ENCODE results near the gene SERP1. TPM values are rescaled to one million over a fixed set of nuclear protein-coding genes. Genes with fewer than 3 reads are reported as not detected.

The SERP1 gene
- polyA plus RNA-seq, 1 donor, result 64.1 TPM

Other genes with a start within 250 kb of the SERP1 start
- gene TSC22D2, start 138.2 kb downstream of the SERP1 start, polyA plus RNA-seq (ENCODE audit: insufficient read length), result 57.1 TPM
- 130 TPM for gene EIF2A, start 291 bp upstream of the SERP1 start, polyA plus RNA-seq (ENCODE audit: insufficient read length)
- gene SELENOT, start 56.8 kb upstream of the SERP1 start, polyA plus RNA-seq (ENCODE audit: insufficient read length), result 45.6 TPM
- 0.23 TPM for gene ERICH6, start 157.4 kb upstream of the SERP1 start, polyA plus RNA-seq (ENCODE audit: insufficient read length)
- 16.4 TPM for gene SIAH2, start 216.7 kb upstream of the SERP1 start, polyA plus RNA-seq (ENCODE audit: insufficient read length)